SKM-1 (cell line): ENCODE results near the gene ZNF462.
"Not testable (repeated sequence)": the region's sequence is repeated elsewhere in the genome, so short reads cannot be mapped to it uniquely, and the experiment has no call there.

Source experiments
- DNase-seq: peaks from one replicate; lab custom pipeline; 2025; ENCODE audit not compliant: unreplicated experiment; lab: John Stamatoyannopoulos, UW

Gene ZNF462

DNA sequence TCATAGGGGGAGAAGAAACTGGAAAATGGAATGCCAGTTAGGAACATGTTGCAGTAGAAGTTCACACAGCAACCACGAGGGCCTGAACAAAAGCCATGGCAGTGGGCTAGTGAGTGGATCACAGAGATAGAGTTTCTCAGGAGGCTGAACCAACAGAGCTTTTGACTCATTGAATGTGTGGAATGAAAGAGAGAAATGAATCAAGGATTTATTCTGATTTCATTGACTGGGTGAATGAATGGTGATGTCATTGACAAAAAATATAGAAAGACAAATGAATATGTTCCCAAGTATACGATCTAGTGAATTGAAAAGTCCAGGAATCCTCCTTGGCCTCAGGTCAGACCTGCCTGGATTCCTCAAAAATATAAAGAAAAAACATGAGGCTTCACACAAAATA, 99.2 kb downstream of the ZNF462 start:
- DNase-seq, result no peak

DNA sequence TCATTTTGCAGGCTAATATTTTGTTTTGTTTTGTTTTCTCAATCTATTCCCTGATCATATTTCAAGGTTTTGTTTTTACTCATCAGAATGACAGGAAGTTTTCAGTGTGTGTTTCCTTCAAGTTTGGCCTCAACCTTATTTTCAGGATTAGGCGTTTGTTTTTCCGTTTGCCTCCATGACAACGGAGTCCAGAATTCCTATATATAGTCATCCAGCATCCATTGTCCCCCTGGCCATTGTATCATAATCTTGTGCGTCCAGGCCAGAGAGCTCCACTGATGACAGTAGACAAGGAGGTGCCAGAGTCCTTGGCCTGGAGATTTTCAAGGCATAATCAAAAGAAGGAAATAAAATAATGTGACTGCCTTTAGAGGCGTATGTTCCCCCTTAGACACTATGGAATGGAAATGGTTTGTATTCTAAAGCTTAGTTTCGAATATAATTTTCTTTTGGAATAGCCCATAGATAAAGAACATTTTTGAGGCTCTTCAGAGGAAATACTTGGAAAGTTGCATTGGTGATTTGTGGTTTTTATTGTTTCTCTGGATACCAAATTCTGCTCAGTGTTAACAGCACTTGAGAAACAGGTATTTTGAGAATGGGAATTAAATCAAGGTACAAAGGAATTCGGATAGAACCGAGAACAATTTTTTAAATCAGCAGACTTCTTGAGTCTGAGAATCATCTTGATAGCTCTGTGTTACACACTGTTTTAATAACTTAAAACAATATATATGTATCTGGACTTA, 99.8 kb downstream of the ZNF462 start:
- DNase-seq, result no peak

DNA sequence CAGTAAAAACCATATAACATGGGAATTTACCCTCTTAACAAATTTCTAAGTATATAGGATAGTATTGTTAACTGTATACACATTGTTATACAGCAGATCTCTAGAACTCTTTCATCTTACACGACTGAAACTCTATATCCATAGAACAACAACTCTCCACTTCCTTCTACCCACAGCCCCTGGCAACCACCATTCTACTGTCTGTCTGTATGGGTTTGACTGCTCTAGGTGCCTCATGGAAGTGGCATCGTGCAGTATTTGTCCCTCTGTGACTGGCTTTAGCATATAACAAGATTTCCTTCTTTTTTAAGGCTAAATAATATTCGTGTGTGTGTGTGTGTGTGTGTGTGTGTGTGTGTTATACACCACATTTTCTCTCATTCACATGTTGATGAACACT, 100.7 kb downstream of the ZNF462 start:
- no peak for DNase-seq

DNA sequence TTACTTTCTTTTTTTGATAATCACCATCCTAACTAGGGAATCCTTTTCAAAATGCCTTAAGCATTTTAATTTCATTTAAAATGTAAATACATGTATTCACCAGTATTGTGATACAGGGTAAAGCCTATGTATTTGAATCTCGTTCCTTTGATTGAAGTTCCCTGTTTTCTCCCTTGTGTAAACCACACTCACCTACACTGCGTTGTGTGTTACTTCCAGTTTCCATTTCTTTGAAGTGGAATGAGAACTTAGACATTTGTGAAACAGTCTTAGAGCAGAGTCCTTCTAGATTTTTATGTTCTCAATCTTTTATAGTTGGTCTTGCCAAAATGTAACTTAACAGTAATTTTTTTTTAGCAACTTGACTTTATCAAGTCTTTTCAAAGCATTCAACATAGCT, 101.4 kb downstream of the ZNF462 start:
- no peak for DNase-seq

DNA sequence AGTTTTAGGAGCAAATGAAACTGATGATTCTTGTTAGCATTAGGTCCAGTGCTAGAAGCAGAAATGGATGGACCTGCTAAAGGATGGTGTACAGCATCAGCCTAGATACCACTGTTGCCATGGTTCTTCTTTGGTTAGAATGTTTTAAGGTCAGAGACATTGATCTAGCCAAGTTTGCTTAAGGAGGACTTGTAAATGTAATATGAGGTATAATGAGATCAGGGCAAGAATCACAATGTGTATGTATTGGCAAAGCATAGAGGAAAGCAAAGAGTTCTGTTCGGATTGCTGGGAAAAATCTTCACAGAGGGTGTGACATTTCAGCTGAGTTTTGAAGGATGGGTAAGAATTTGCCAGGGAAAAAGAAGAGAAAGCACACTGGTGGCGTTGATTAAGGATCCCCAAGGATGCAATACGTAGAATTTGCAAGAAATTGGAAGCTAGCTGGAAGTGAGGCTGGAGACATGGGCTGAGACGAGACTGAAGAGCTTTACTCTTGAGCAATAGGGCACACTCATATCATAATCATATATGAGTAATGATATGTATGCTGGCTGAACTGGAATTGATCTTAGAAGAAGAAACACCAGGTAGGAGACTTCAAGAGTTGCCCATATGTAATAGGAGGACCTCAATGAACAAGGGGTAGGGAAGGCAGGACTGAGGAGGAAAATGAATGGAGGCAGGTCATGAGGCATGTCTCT, 102.0 kb downstream of the ZNF462 start:
- DNase-seq, result no peak

DNA sequence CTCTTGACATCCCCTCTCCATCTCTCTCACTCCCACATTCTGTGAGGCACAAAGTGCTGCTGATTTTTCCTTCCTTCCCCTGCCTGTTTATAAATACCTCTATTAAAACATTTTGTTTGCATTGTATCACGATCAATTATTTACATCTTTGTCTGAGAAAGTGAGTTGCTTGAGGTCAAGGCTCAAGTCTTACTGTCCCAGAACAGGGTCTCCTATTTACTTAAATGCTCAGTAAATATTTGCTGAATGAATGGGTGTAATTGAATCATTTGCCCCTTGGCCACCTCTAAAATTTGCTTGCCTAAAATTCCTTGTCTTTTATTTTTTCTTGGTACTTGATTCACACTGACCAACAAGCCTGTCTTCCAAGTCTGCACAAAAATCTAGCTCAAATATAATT, 103.5 kb downstream of the ZNF462 start:
- no peak for DNase-seq

DNA sequence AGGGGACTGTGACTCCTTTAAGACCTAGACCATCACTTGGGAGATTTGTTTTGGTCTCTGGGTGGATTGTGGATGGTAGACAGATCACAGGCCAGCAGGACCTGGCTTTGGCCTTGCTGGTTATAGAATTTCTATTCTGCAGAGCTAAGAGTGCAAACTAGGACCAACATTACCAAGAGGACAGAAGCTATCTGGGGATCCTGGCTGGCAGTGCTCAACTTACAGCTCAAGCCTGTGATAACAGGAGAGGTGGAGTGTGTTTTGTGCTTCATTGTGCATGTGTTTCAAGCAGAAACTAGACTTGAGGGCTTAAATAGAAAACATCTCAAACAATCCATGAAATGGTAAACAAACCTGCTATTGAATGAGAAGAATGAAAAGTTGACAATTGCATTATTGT, 106.7 kb downstream of the ZNF462 start:
- no peak for DNase-seq

DNA sequence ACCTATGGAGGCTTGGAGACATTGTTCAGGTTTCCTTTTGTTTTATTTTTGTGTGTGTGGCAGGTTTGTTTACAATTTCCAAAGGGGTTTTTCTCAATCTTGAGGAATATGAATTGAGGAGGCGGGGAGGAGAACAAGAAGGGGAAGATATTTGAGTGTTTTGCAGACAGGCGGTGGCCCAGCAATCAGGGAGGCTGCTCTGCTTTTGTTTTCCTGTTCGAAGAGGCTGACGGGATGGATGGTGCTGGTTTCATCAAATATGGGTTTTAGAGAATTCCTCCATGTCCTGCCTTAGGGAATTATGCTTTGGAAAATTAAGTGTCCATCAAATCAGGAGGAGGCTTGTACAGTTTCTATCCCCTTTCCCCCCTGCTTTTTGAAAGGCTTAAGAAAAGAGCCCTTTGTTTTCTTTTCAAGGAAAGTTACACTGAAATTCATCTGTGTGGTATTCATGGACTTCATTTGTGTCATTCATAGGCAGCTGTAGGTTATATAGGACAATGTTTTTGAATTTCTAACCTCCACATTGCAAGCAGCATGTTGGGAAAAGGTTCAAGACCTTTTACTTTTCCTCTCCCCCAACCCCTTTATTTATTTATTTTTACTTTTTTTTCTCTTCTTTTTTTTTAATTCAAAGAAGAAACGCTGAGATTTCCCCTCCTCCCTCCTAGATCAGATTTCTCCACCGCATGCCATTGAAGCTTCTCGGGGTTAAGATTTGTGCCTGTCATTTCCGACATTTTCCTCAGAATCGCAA, 107.4 kb downstream of the ZNF462 start:
- DNase-seq, result no peak

DNA sequence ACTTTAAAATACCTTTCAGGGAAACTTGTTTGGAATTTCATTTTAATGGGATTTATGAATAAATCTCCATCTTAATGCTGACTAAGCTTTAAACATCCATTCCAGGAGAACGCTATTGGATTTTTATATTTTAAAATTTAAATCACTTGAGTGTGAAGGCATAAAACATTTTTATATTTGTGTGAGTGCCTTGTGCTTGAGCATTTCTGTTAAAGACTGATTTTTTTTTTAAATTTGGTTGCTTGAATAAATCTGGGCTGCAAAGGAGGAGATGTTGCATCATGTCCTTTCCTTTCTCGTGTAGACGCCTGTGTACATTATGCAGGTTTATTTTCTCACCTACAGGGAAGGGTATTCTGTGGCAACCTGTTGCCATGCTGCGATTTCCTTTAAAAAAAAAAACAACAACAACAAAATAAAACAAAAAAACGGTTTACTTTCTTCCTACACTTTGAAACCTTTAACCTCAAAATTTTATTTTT, 108.1 kb downstream of the ZNF462 start:
- DNase-seq, result no peak

DNA sequence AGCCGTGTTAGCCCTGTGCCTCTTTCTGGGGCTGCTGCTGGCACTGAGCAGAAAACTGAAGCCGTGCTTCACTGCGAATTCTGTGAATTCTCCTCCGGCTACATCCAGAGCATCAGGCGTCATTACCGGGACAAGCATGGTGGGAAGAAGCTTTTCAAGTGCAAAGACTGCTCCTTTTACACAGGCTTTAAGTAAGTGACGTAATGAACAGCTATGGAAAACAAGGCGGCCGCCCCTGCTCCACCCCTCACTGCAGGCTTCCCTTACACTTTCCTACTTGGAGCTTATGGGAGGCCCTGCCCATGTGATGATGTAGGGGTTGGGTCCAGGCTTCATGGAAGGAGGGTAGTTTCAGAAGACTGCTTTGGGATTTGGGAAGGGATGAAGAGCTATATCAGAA, 109.1 kb downstream of the ZNF462 start:
- DNase-seq, result no peak

DNA sequence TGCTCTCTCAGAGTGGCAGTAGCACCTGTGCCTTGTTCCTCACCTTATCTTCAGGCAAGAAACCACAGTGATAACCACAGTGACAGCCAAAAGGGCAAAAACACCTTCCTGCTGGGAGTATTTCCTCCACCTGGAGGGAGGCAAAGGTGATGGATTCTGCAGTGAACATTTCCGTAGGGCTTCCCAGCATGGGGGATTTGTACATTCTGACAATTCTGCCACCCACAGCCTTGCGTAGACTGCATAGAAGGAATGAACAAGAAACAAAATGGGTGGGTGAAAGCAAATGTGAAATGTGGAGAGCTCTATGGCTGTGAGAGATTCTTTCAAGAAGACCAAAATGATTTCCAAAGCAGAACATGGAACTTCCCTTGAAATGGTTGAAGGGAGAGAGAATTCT, 111.4 kb downstream of the ZNF462 start:
- DNase-seq, result no peak

DNA sequence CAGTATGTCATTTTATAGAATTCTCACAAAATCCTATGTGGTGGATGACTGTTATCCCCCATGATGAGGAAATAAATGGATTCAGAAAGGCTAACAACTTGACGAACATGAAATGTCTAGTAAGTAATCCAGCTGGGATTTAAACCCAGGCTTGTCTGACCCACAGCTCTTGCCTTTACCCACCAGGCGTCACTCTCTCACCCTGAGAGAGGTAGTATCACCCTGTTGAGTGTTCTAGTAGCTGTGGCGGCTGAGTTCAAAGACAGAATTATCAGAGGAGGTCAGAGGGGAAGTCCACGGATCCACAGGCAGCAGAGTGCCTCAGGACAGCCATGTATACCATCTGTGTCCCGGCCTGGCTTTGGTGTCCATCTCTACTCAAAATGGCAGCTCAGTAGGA, 113.8 kb downstream of the ZNF462 start:
- no peak for DNase-seq

DNA sequence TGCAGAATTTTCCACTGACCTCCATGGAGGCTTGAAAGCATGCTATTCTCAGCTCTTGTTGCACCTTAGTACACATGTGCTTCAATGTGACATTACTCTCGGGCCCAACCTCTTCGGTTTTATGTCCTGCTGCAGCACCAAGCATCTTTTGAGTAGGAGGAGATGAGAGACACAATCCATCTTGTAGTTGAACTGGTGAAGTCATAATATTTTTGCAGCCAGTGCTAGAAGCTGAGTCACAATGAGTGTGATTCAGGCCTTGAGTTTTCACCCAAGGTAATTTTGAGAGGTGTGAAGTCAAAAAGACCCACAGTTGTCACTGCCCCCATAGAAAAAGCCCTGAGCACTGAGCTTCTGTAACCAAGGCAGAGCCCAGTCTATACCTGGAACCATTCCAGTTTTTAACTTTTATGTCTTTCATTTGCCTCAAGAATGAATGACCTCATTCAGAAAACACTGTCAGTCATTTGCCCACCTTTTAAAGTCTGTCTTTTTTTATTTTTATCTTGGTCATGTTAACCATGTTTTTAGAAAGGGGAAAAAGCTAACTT, 117.7 kb downstream of the ZNF462 start:
- no peak for DNase-seq

DNA sequence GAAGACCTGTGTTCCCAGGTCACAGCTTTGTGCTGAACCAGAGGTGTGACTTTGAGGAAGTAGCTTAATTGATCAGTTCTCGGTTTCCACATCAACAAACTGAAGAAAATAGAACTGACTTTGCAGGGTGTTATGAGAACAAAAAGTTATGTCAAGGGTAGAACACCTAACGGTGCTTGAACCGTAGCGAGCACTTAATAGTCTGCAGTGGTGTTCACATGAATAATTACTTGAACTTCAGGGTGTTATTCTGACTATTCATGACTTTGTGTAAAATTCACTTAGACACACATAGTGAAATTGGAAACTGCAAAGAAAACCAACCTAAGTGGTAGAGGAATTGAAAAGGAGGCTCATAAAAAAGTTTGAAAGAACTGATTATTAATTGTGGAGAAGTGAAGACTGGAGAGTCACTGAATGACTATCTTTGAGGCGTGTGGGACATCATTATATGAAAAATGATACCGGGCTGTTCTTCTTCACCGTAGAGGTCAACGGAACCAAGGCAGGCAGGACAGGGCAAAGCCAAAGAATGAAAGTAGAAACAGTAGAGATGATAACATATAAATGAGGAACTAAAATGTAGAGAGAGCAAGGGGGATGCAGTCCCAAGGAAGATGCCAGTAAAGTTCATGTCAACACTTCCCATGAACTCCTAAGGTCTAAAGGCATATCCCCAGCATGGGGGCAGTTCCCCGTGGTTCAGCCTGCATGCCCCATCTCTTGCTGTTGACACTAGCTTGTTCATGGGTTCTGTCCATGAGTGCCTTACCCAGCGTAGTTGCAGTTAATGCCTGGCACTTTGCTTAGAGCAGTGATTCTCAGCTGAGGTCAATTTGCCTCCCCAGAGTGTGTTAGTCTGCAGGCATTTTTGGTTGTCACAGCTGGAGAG, 118.7 kb downstream of the ZNF462 start:
- DNase-seq, result no peak

DNA sequence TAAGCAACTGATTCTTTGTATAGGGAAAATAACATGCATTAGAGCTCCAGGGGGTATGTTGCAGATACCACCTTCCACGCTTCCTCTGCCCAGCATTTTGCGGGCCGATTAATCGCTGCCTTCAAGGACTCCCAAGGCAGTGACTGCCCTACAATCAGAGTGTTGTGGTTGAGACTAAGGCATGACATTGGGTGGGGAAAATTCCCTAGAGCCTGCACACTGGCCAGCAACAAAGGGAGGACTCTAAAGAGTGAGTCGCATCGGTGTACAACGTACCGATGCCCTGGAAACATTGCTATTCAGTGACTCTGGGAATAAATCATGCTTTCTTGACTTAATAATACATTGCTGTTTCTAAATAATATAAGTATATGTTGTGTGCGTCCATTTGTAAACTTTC, 119.7 kb downstream of the ZNF462 start:
- no peak for DNase-seq

DNA sequence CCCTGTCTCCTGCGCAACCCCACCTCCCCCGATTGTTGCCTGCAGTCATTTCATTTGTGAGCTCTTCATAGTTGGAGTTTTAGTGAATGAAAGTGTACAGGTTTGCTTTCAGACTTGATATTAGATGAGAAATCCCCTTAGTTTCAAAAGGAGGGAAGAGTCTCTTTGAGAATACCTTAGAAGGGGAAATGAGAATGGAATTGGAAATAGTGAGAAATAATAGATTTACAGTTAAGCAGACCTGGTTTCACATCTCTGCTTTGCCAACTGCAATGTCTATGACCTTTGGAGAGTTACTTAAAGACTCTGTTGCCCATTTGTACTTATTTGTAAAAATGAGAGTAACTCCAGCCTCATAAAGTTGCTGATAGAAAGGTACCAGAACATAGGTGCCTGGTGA, 120.4 kb downstream of the ZNF462 start:
- DNase-seq, result no peak

DNA sequence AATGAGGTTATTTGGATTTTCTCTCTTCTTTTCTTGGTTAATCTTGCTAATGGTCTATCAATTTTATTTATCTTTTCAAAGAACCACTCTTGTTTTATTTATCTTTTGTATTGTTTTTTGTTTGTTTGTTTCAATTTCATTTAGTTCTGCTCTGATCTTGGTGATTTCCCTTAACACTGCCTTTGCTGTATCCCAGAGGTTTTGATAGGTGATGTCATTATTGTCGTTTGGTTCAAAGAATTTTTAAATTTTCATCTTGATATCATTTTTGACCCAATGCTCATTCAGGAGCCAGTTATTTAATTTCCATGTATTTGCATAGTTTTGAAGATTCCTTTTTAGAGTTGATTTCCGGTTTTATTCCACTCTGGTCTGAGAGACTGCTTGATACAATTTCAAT, 126.9 kb downstream of the ZNF462 start:
- DNase-seq, result not testable (repeated sequence)

DNA sequence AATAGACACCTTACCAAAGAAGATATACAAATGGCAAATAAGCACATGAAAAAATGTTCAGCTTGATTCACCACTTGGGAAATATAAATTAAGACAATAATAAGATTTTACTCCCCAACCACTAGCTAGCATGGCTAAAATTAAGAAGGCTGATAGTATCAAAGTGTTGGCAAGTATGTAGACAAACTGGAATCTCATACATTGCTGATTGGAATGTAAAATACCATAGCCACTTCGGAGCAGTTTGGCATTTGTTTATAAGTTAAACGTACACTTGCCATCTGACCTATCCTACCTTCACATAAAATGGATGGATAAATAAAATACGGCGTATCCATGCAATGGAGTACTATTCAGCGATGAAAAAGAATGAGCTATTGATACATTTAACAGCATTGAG, 129.2 kb downstream of the ZNF462 start:
- no peak for DNase-seq

DNA sequence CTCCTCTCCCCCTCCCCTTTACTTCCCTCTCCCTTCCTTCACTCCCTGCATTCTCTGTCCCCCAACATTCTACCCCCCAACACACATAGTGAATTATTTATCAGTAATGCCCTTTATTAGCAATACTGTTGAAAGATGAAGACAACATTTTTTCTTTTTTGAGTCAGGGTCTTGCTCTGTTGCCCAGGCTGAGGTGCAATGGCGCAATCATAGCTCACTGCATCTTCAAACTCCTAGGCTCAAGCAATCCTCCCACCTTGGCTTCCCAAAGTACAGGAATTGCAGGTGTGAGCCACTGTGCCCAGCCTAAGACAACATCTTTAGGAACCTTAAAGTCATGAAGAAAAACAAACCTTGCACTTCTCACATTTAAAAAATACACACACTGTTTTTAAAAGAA, 130.6 kb downstream of the ZNF462 start:
- DNase-seq, result no peak

DNA sequence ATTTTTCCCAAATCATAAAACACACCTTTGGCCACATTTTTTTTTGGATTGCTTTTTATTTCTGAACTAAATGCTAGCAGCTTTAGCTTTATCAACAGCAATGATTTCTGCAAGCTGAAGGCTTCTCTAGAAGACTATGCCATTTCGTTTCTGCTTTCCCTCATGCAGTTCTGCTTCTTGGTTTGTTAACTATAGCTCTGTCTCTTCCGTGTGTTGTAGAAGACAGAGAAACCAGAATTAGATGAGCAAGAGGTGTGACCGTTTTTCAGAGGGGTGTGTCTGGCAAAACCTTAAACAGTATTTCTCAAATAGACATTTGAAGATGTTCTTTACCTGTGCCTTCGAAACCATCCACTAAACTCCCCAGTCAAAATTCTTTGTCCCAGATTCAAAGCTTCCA, 131.5 kb downstream of the ZNF462 start:
- no peak for DNase-seq

DNA sequence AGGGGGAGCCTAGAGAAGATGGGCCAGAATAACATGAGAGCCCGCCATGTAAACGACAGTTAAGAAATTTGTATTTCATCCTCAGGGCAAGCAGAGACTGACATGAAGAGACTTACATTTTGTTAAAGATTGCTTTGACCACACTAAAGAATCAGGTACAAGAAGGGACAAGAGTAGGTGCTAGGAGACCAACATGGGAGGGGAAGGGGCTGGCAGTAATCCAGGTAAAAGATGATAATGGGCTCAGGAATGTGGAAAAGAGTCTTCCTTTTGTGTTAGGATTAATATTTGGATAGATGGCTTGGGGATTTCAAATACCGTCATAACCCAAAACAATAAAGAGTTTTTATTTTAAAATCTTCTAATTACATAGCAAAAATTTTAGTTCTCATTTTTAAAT, 137.3 kb downstream of the ZNF462 start:
- DNase-seq, result no peak
